ENCODE results near the gene SUCNR1.
"Not testable (repeated sequence)": the region's sequence is repeated elsewhere in the genome, so short reads cannot be mapped to it uniquely, and the experiment has no call there.

SUCNR1 gene, protein sequence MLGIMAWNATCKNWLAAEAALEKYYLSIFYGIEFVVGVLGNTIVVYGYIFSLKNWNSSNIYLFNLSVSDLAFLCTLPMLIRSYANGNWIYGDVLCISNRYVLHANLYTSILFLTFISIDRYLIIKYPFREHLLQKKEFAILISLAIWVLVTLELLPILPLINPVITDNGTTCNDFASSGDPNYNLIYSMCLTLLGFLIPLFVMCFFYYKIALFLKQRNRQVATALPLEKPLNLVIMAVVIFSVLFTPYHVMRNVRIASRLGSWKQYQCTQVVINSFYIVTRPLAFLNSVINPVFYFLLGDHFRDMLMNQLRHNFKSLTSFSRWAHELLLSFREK

GRCh38 chr3:151873398-151873797 is at the start of gene SUCNR1:
SUCNR1 (plus strand) TSS chr3:151873643; CDS start chr3:151879893, 6,250 bp downstream.
- DNase-seq = no peak
- intact Hi-C loops (cut with DNase I) = no loop called here

DNA sequence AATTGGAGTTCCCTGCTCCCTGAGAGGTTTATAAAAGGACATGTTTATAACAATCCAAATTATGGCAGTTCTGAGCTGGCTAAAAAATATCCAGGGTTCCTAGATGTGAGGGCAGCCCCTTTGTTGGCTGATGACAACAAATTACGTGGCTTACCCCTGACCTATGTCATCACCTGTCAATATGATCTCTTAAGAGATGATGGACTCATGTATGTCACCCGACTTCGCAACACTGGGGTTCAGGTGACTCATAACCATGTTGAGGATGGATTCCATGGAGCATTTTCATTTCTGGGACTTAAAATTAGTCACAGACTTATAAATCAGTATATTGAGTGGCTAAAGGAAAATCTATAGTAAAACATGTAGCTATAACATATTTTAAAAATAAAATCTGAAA is 45.6 kb upstream of the SUCNR1 start:
- intact Hi-C loops (cut with DNase I) = no loop called here

DNA sequence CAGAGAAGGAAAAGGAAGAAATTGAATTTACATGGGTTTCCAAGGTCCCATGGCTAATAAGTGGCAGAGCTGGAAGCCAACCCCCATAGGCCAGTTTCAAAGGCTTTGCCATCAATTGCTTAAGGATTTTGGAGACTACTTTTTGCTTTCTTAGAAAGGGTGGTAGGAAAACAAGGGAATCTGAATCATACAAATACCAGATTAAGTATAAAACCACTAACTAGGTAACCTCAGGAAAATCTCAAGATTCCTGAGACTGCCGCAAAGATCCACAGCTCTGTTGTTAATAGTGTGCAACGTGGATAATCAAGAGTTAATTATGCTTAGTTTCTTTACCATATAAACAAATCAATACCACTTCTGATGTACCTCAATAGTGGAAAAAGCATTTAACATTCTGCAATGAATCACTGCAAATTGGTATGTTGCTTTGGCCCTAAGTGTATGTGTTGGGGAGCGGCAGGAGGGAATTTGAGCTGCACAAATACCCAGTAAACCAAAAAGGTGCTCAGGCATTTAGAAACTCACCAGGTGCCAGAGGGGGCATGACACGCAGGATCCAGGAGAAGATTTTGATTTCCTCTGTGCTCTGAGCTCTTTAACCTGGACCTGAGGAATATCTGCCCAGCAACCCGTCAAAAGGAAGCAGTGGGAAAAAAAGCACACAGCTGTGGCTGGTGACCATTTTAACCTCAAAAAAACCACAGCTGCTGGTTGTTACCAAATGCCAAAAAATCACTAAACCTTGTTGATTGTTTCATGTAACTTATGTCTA is 37.5 kb upstream of the SUCNR1 start:
- intact Hi-C loops (cut with DNase I) = no loop called here
- DNase-seq = no peak

More for the DNA sequence above, 45.6 kb upstream of the SUCNR1 start:
- no peak for DNase-seq

- no peak for DNase-seq
- intact Hi-C loops (cut with DNase I) = no loop called here
These were observed 36.4 kb upstream of the SUCNR1 start for GRCh38 chr3:151837057-151837456.

DNA sequence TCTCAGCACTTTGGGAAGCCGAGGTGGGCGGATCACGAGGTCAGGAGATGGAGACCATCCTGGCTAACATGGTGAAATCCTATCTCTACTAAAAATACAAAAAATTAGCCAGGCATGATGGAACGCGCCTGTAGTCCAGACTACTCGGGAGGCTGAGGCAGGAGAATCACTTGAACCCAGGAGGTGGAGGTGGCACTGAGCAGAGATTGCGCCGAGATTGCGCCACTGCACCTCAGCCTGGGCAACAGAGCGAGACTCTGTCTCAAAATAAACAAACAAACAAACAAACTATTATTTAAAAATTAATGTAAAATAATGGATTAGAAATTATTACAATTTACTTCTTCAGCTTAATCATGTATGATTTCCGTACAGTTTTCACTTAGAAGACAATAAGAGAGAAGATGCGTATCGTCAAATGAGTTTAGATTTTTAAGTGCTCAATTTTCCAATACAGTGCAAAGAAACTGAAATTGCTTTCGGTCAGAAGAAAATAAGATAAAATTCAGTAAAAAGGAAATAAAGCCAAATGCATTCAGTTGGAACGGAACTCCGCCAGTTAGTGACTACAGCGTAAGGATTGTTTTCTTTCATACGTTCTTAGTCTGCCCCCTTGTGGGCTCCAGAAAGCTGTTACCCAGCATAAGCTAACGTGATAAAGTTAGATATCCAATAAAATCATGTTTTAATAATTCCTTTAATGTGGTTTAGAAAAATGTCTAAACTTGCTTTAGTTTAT is 34.7 kb upstream of the SUCNR1 start:
- intact Hi-C loops (cut with DNase I) = loop anchor here (1.0 to 2.0 kb wide), 3 partner anchors 399 to 612 kb away; no protein-coding TSS in a partner anchor
- peak in 5 of 10 donors; percentile 18 to 71 (median 46) for DNase-seq

- intact Hi-C loops (cut with DNase I) = loop anchor here (1.0 to 2.0 kb wide), 3 partner anchors 400 to 612 kb away; no protein-coding TSS in a partner anchor
- DNase-seq = no peak
These were observed 34.2 kb upstream of the SUCNR1 start for GRCh38 chr3:151839313-151839631.

DNA sequence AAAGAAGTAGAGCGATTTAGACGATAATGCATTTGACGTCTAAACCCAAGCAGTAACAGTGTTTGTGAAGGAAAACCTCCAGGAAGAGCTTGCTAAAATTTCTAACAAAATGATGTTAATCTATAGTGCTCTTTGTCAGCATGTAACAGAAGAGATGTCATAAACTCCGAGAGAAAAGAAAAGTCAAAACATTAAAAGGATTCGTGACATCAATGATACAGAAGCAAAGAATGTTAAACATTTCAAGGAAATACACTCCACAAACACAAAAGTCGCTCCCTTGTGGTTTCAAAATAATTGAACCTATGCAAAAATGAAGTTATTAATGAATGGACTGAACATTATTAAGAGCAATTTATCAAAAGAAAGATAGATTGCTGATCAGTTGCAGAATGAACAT is 31.6 kb upstream of the SUCNR1 start:
- DNase-seq = no peak
- intact Hi-C loops (cut with DNase I) = no loop called here

- DNase-seq = no peak
- intact Hi-C loops (cut with DNase I) = no loop called here
These were observed 30.2 kb upstream of the SUCNR1 start for GRCh38 chr3:151843275-151843674.

DNA sequence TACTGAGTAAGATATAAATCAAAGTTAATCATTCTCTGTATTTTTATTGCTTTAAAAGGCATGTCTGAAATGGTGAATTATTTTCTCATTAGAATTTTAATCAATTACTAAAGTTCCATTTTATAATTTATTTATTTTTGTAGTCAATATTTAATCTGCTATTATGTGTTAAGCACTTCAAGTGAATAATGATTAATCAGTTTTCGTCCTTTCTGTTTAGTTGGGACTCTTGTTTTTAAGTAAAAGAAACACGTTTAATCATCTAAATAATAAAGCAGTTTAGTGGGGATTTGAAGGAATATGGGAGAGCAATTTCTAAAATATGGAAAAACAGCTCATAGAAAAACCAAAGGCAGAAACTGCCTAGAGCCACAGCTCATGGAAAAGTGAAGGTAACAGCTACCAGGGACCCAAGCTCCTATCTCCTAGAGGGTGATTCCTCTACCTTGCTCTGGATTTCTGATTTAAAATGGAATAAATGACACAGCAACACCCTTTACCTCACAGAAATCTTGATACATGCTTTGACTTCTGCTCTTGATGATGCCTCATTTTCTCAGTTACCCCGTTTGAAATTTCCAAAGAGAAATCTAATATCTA is 28.0 kb upstream of the SUCNR1 start:
- intact Hi-C loops (cut with DNase I) = no loop called here
- DNase-seq = no peak

GRCh38 chr3:151850065-151850464 is 23.4 kb upstream of the SUCNR1 start:
- intact Hi-C loops (cut with DNase I); DNase-seq: not testable (repeated sequence)

DNA sequence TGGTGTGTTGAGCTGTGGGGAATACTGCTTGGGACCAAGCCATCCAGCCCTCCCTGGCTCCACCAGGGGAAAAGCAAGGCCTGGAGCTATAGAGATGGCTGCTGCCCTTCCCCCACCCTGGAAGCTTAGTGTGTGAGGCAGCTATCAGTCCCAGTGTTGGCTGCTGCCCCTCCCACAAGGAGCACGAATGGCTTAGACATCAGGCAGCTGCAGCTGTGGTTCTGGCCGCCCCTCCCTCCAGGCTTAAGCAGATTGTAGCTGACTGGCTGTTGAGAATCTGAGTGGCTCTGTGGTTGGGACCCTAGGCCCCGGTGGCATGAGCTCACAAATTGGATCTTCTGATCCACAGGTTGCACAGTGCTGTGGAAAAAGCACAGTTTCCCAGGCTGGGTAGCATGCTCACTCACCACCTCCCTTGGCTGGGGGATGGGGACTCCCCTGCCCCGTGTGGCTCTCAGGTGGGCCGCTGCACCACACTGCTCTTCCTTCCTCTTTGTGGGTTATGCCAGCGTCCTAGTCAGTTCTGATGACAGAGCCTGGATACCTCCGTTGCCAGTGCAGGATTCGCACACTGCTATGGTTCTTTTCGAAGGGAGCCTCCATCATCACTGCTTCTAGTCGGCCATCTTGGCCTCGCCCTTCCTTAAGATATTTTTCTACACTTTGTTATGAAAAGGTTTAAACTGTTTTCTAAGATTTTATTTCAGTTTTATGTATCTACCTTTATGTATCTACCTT is 21.2 kb upstream of the SUCNR1 start:
- intact Hi-C loops (cut with DNase I) = no loop called here
- DNase-seq = peak in 1 of 10 donors; percentile 52

DNA sequence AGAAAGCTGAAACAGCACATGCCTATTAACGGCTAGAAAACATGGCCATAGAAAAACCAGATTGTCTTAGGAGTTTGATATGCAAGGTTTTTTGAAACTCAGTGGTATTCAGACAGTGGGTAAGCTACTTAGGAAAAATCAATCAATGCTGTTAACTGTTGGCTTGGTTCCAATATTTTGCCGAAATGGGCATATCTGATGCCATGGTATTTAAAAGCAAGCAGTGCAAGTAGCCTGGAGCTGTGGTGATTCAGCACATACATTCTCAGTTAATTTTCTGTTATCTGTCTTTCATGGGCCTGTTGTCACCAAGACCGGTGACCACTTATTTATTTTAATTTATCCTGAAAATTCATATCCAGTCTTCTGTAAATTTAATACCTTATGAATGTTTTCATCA is 17.3 kb upstream of the SUCNR1 start:
- intact Hi-C loops (cut with DNase I) = no loop called here
- no peak for DNase-seq

GRCh38 chr3:151856641-151857040 is 16.8 kb upstream of the SUCNR1 start:
- intact Hi-C loops (cut with DNase I) = no loop called here
- DNase-seq = no peak

DNA sequence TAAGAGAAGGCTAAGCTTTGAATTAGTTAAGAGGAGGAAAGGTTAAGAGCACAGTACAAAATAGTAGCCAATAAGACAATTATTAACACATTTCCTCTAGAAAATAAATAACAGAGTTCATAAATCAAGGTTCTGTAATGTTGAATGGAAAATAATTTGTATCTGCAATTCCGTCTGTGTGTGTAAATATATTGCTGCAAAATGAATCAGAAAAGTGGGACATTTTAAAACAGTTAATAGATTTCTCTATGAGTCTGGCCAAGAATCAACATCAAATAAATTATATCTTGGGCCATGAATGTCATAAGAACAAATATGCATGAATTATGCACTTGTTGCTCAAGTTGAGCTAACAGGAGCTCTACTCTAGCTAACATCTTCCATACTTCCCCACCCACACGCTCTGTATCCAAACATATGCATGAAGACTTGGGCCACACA is 14.2 kb upstream of the SUCNR1 start:
- intact Hi-C loops (cut with DNase I) = no loop called here

DNA sequence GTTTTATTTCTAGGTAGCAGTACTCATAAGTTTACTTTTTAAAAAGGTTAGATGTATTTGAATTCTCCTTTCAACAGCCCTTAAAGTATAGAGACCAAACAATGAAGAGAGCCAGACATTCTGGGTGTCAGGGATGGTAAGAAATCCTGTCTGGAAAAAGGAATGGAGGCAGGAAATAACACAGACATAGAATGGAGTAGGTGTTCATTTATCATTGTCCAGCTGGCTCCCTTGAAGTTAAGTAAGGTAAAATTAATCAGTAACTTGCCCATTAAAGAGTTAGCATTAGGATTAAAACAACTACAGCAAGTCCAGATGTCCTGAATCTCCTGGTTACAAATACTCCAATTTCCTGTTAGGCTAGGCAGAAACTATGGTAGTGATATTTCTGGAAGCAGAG is 13.5 kb upstream of the SUCNR1 start:
- DNase-seq = no peak
- intact Hi-C loops (cut with DNase I) = no loop called here

More for the DNA sequence above, 14.2 kb upstream of the SUCNR1 start:
- no peak for DNase-seq

DNA sequence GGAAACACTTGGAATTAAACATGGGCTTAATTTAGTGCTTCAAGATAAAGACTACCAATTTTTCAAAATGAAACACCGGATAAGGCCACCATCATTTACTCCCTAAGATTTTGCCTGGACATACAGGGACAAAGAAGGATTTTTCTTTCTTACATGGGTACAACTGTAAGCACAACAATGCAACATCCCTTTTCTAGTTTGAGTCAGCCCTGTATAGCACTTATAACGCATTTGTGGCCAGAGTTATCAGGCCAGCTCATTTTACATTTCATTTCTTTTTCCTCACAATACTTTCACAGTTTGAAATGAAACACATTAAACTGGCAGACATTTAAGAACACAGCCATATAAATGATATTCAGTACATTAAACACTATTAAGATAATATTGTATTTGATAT is 9.8 kb upstream of the SUCNR1 start:
- intact Hi-C loops (cut with DNase I) = no loop called here
- DNase-seq = no peak

- intact Hi-C loops (cut with DNase I) = no loop called here
These were observed 8.9 kb upstream of the SUCNR1 start for GRCh38 chr3:151864423-151865101.

DNA sequence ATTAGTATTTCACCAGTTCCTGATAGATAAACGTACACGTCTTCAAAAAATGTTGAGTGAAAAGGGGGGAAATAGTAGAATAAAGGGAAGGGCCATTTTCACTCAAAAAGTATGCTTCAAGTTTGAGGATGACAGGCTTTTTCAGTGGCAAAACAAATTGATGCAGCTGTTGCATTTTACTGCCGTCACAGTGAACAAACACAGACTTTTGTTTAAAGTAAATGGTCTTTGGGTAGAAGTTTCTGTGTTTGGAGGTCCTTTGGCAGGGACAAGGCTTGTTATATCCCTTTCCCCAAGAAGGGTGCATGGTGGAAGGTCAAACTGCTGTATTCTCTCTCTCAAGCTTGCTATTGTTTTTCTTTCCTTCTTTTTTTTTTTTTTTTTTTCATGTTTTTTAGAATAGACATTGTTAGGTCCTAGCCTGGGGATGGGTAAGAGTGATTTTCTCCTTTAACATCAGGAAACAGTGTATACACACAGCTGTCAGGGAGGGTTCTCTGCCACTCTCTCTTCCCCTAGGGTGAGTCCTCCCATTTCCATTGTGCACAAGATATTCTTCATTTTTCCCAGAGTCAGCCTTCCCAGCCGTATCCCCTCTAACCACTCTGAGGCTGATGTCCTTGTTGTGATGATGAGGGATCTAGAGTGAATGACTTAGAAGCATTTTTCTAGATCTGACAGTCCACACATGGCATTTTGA is 6.6 kb upstream of the SUCNR1 start:
- intact Hi-C loops (cut with DNase I) = no loop called here
- no peak for DNase-seq

More at GRCh38 chr3:151864423-151865101, 8.9 kb upstream of the SUCNR1 start:
- no peak for DNase-seq

GRCh38 chr3:151867666-151868065 is 5.8 kb upstream of the SUCNR1 start:
- intact Hi-C loops (cut with DNase I) = no loop called here
- no peak for DNase-seq

Measured in posterior cingulate gyrus (tissue), 11 donors.